OCI-LY7 (cell line): ENCODE measurements around the gene TPD52L1.

ENCODE experiments used
- CTCF ChIP-seq: fragments of 200-600 bp; sonication (generic); conservative IDR thresholded peaks from 2 replicates; pipeline ENCODE4 v1.5.1; 2014; ENCODE audit warnings: mild to moderate bottlenecking, antibody characterized with exemption, low read length, moderate library complexity, mixed read lengths
- EZH2phosphoT487 ChIP-seq: fragments of 200-600 bp; sonication (generic); IDR thresholded peaks from 2 replicates; pipeline ENCODE4 v1.6.1; 2018; ENCODE audit warnings: low read depth, borderline replicate concordance, mild to moderate bottlenecking, mixed run types, antibody characterized with exemption, low read length, moderate library complexity, mixed read lengths

- TF ChIP-seq CTCF = no peak
- TF ChIP-seq EZH2phosphoT487 = no peak
These were observed 108.7 kb downstream of the TPD52L1 start for GRCh38 chr6:125262016-125263013.
